ENCODE results near the gene HS1BP3. TPM values are rescaled to one million over a fixed set of nuclear protein-coding genes. Genes with fewer than 3 reads are reported as not detected.
A peak's percentile ranks its signal among the peaks of the same experiment; 100 is the strongest.

Gene HS1BP3
- total RNA-seq, 2 experiments from 2014 or later: 17.2 to 19.4 TPM

GRCh38 chr2:20600756-20601325 is 50.1 kb downstream of the HS1BP3 start:
- Mint-ChIP-seq H3K27ac (no peak overlapping the region), H3K36me3 (ENCODE audit: low read depth) (no peaks in the 10 kb centered on the region), H3K4me1 (peaks cover 13% of the 10 kb centered on the region), H3K9me3 (no peaks in the 10 kb centered on the region), H3K4me3 (no peak overlapping the region), H3K27me3 (peaks cover 2% of the 10 kb centered on the region)
- CTCF ChIA-PET: no interaction called here
- POLR2A ChIA-PET: no interaction called here
- no peak for DNase-seq

GRCh38 chr2:20599861-20600461 is 50.9 kb downstream of the HS1BP3 start:
- no peak overlapping the region for H3K4me3 Mint-ChIP-seq
- no peak for DNase-seq
- no peaks in the 10 kb centered on the region for H3K36me3 Mint-ChIP-seq (ENCODE audit: low read depth)
- ChIA-PET CTCF (interaction anchor here (0.8 to 1.3 kb wide), 2 partner anchors 42 to 189 kb away, joined by 3 read pairs; no protein-coding TSS in a partner anchor), POLR2A (interaction anchor here (0.9 kb wide), 1 partner anchor 51 kb away, joined by 4 read pairs; no protein-coding TSS in a partner anchor)
- H3K27ac Mint-ChIP-seq: no peak overlapping the region
- peaks cover 2% of the 10 kb centered on the region for H3K27me3 Mint-ChIP-seq
- no peaks in the 10 kb centered on the region for H3K9me3 Mint-ChIP-seq
- peaks cover 22% of the 10 kb centered on the region for H3K4me1 Mint-ChIP-seq

- ChIA-PET POLR2A (interaction anchor here (0.9 kb wide), 1 partner anchor 52 kb away, joined by 4 read pairs; no protein-coding TSS in a partner anchor), CTCF (interaction anchor here (1.3 kb wide), 1 partner anchor 188 kb away, joined by 3 read pairs; no protein-coding TSS in a partner anchor)
- Mint-ChIP-seq H3K36me3 (ENCODE audit: low read depth) (no peaks in the 10 kb centered on the region), H3K27me3 (peaks cover 2% of the 10 kb centered on the region), H3K9me3 (no peaks in the 10 kb centered on the region), H3K27ac (no peak overlapping the region), H3K4me1 (peaks cover 28% of the 10 kb centered on the region), H3K4me3 (no peak overlapping the region)
- DNase-seq: no peak
Observed at GRCh38 chr2:20599001-20599600, 51.8 kb downstream of the HS1BP3 start.

GRCh38 chr2:20597860-20598183 is 53.1 kb downstream of the HS1BP3 start:
- Mint-ChIP-seq H3K36me3 (ENCODE audit: low read depth) (no peaks in the 10 kb centered on the region), H3K27ac (no peak overlapping the region), H3K27me3 (peaks cover 2% of the 10 kb centered on the region), H3K4me1 (peaks cover 32% of the 10 kb centered on the region), H3K9me3 (no peaks in the 10 kb centered on the region), H3K4me3 (no peak overlapping the region)
- ChIA-PET POLR2A (no interaction called here), CTCF (interaction anchor here (1.1 kb wide), 1 partner anchor 45 kb away, joined by 3 read pairs; no protein-coding TSS in a partner anchor)
- DNase-seq: no peak

GRCh38 chr2:20596973-20597859 is 53.7 kb downstream of the HS1BP3 start:
- ChIA-PET POLR2A (interaction anchor here (1.1 to 1.3 kb wide), 2 partner anchors 17 to 53 kb away, joined by 3 read pairs; partner anchors contain the start of gene HS1BP3), CTCF (interaction anchor here (1.1 kb wide), 1 partner anchor 45 kb away, joined by 3 read pairs; no protein-coding TSS in a partner anchor)
- H3K27ac Mint-ChIP-seq: no peak overlapping the region
- H3K9me3 Mint-ChIP-seq: no peaks in the 10 kb centered on the region
- DNase-seq: no peak
- H3K36me3 Mint-ChIP-seq (ENCODE audit: low read depth): no peaks in the 10 kb centered on the region
- H3K4me3 Mint-ChIP-seq: no peak overlapping the region
- peaks cover 2% of the 10 kb centered on the region for H3K27me3 Mint-ChIP-seq
- H3K4me1 Mint-ChIP-seq: peaks cover 32% of the 10 kb centered on the region

- POLR2A ChIA-PET: interaction anchor here (0.8 to 1.3 kb wide), 4 partner anchors 16 to 149 kb away, joined by 3 to 7 read pairs (median 3); partner anchors contain the start of gene HS1BP3
- no peak overlapping the region for H3K4me3 Mint-ChIP-seq
Observed at GRCh38 chr2:20596193-20596972, 54.5 kb downstream of the HS1BP3 start.

GRCh38 chr2:20595439-20596192 is 55.3 kb downstream of the HS1BP3 start:
- H3K4me3 Mint-ChIP-seq: no peak overlapping the region
- H3K27ac Mint-ChIP-seq: peak overlapping the region; percentile 82
- ChIA-PET POLR2A (interaction anchor here (0.8 to 1.3 kb wide), 3 partner anchors 15 to 148 kb away, joined by 3 to 7 read pairs (median 3); no protein-coding TSS in a partner anchor), CTCF (interaction anchor here (0.9 to 1.6 kb wide), 4 partner anchors 9 to 149 kb away, joined by 3 to 5 read pairs (median 4); partner anchors contain the start of genes HS1BP3 and RHOB)
- H3K4me1 Mint-ChIP-seq: peaks cover 32% of the 10 kb centered on the region
- no peaks in the 10 kb centered on the region for H3K36me3 Mint-ChIP-seq (ENCODE audit: low read depth)
- no peaks in the 10 kb centered on the region for H3K27me3 Mint-ChIP-seq
- H3K9me3 Mint-ChIP-seq: no peaks in the 10 kb centered on the region
- DNase-seq: peak; percentile 50

More at GRCh38 chr2:20596193-20596972, 54.5 kb downstream of the HS1BP3 start:
- Mint-ChIP-seq H3K4me1 (peaks cover 32% of the 10 kb centered on the region), H3K9me3 (no peaks in the 10 kb centered on the region), H3K36me3 (ENCODE audit: low read depth) (no peaks in the 10 kb centered on the region), H3K27me3 (no peaks in the 10 kb centered on the region), H3K27ac (peak overlapping the region; percentile 82)
- CTCF ChIA-PET: interaction anchor here (0.9 to 1.6 kb wide), 4 partner anchors 9 to 150 kb away, joined by 3 to 5 read pairs (median 4); partner anchors contain the start of genes HS1BP3 and RHOB
- no peak for DNase-seq

GRCh38 chr2:20594957-20595356 is 55.9 kb downstream of the HS1BP3 start:
- Mint-ChIP-seq H3K9me3 (no peaks in the 10 kb centered on the region), H3K36me3 (ENCODE audit: low read depth) (no peaks in the 10 kb centered on the region), H3K27me3 (no peaks in the 10 kb centered on the region), H3K4me3 (no peak overlapping the region), H3K27ac (peak overlapping the region; percentile 82), H3K4me1 (peaks cover 32% of the 10 kb centered on the region)
- DNase-seq: no peak
- ChIA-PET CTCF (interaction anchor here (0.6 to 1.6 kb wide), 2 partner anchors 10 to 89 kb away, joined by 3 to 4 read pairs; no protein-coding TSS in a partner anchor), POLR2A (no interaction called here)

- peaks cover 32% of the 10 kb centered on the region for H3K4me1 Mint-ChIP-seq
- ChIA-PET POLR2A (no interaction called here), CTCF (interaction anchor here (0.6 kb wide), 1 partner anchor 90 kb away, joined by 3 read pairs; no protein-coding TSS in a partner anchor)
- H3K27me3 Mint-ChIP-seq: no peaks in the 10 kb centered on the region
- H3K4me3 Mint-ChIP-seq: no peak overlapping the region
- H3K9me3 Mint-ChIP-seq: no peaks in the 10 kb centered on the region
- no peaks in the 10 kb centered on the region for H3K36me3 Mint-ChIP-seq (ENCODE audit: low read depth)
- no peak for DNase-seq
- no peak overlapping the region for H3K27ac Mint-ChIP-seq
Observed at GRCh38 chr2:20594048-20594750, 56.7 kb downstream of the HS1BP3 start.

GRCh38 chr2:20593072-20594034 is 57.5 kb downstream of the HS1BP3 start:
- Mint-ChIP-seq H3K36me3 (ENCODE audit: low read depth) (no peaks in the 10 kb centered on the region), H3K9me3 (no peaks in the 10 kb centered on the region), H3K4me1 (peaks cover 32% of the 10 kb centered on the region), H3K27me3 (no peaks in the 10 kb centered on the region), H3K27ac (no peak overlapping the region), H3K4me3 (no peak overlapping the region)
- CTCF ChIA-PET: interaction anchor here (0.9 kb wide), 1 partner anchor 50 kb away, joined by 3 read pairs; no protein-coding TSS in a partner anchor
- no peak for DNase-seq
- POLR2A ChIA-PET: no interaction called here
